Daoy (cell line): ENCODE data around the gene TKT. TPM values are rescaled to one million over a fixed set of nuclear protein-coding genes. Genes with fewer than 3 reads are reported as not detected.

Experiments used
- DNase-seq: peaks from one replicate; pipeline ENCODE4 v3.0.0-alpha.2; 2015; ENCODE audit warnings: low read depth
- total RNA-seq: library from RNA; depleted of rRNA; stranded (reverse); fragments of >200 nt; shearing (Covaris generic); gene quantifications from 2 replicates; pipeline ENCODE4 v1.2.3, GENCODE V29; 2014; rRNA removed

TKT gene
- total RNA-seq, 1 experiment from 2014 or later = 212 TPM

DNA sequence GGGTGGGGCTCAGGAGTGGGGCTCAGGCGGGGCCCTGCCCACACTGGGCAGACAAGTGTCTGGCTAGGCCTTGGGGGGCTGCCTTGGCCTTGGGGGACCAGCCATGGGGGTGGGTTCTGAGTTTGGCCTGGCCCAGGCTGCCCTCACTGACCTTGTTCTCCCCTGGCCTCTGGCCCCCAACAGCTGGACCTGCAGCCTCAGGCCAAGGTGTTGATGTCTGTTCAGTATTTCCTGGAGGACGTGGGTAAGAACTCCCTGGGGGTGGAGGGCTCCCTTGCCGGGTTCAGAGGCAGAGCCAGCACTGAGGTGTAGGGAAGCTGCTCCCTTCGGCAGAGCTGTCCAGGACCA is 74.8 kb downstream of the TKT start:
- DNase-seq = no peak

DNA sequence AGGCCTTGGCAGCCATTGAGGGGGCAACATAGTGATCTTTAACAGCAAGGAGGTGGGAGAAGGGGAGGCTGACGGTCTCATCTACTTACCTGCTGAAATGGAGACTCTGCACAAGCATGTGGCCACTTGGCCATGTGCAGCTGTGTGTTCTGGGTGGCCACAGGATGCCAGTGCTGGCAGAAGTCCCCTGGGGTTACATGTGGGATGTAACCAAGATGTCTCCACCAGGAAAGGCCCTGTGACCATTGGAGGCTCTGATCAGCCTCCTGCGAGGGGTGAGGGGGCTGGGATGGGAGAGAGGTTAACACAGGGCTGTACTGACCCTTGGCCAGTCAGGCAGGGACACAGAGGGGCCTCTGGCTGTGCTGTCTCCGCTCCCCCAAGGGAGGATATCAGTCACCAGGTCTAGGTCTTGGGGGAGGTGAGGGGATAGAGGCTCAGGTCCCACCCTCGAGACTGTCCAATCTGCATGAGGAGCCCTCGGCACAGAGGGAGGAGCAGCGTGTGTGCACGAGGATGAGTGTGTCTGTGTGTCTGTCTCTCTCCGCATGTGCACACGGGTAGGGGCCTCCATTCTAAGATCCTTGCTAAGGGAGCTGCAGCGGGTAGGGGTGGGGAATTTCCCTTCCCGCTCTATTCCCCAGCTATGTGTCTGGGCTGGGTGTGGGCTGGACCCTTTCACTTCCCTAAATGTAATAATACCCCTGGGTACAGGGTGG is 75.4 kb downstream of the TKT start:
- DNase-seq = no peak

DNA sequence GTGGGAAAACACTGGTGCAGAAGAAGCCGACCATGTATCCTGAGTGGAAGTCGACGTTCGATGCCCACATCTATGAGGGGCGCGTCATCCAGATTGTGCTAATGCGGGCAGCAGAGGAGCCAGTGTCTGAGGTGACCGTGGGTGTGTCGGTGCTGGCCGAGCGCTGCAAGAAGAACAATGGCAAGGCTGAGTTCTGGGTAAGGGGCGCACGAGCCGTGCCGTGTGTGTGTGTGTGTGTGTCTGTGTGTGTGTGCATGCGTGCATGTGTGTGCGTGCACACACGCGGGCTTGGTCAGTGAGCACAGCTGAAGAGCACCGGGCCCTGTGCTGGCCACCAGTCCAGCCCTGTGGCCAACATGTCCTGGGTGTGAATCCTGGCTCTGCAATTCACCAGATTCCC is 76.2 kb downstream of the TKT start:
- DNase-seq = no peak

DNA sequence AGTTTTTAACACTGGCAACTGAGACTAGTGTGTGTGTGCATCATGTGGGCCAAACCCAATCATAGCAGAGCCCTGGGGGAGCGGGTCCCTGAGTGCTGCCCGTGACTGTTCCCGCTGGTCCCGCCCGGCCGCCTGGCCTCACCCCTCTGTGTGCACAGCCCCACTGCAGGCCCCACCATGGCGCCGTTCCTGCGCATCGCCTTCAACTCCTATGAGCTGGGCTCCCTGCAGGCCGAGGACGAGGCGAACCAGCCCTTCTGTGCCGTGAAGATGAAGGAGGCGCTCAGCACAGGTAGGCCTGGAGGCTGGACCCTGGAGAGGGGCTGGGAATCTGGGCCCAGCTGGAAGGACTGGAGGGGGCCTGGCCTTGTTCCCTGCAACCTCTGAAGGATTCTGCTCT is 77.6 kb downstream of the TKT start:
- DNase-seq = no peak

DNA sequence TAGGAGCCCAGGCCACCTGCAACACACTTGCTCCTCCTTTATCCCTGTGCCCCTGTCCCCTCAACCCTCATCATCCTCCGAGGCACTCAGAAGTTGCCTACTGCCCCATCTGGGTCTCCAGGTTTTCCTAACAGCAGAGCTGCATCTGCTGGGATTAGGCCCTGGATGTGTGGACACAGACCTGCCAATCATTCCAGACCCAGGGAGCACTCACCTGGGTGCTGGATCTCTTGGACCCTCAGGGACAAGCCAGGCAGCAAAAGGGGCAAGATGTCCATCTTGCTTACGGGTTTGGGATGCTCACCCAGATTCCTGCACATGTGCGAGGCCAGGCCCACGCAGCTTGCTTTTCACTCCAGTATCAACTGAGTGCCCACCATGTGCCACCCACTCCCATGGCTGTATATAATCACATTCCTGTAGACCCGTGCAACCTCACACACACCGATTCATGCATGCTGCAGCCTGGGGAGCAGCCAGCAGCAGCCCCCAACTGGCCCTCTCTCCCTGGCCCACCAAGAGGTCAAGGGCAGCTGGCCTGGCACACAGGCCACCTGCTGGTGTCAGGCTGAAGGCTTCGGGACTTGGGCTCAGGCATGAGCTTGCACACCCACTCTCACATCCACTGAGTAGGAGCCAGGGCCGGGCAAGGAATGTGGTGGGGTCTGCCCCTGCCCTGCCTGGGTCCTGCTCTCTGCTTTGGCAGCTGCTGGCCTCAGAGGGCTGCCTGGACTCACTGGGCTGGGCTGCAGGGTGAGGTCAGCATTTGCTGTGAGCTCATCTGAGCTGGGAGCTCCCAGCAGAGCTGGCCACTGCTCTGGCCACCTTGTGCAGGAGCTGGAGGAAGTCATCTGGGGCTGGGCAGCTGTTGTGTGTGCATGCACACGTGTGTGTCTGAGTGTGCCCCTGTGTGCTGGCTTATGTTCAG is 79.9 kb downstream of the TKT start:
- DNase-seq = no peak

Other genes starting within 250 kb of the TKT start
- 11.7 and 18.3 TPM in 2 replicates for gene SFMBT1, start 209.9 kb downstream of the TKT start, total RNA-seq
- gene RFT1, start 125.6 kb downstream of the TKT start, total RNA-seq = 7.1 and 12.3 TPM in 2 replicates
- 0.30 and 0.80 TPM in 2 replicates for gene PRKCD, start 94.8 kb downstream of the TKT start, total RNA-seq
- gene DCP1A, start 91.5 kb upstream of the TKT start, total RNA-seq = 9.0 and 18.0 TPM in 2 replicates
- 0.86 and 1.4 TPM in 2 replicates for gene CACNA1D, start 238.6 kb upstream of the TKT start, total RNA-seq